ENCODE data around the gene NFIX. TPM values are rescaled to one million over a fixed set of nuclear protein-coding genes. Genes with fewer than 3 reads are reported as not detected.

Gene NFIX
- total RNA-seq, 1 experiment from 2014 or later: 16.4 TPM

DNA sequence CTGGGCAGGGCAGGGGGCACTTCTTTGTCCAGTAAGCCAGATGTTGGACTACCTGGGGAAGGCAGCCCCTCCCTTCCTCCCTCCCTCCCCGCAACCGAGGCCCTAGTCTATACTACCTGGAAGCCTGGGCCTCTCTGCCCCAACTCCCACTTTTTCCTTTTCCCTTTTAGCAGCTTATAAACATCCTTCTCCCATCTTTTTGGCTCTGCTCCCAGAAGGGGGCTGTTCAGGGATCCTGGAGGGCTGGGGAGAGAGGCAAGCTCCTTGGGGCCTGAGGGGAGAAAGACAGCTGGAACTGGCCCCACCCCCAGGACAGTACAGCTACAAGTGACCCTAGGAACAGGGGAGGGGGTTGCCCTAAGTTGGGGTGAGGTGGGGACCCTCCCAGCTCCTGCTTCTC lies 62.5 kb downstream of the NFIX start:
- no peak for TF ChIP-seq CTCF (IDR thresholded peaks at IDR 0.05; ENCODE audit: unreplicated experiment)
- Mint-ChIP-seq H3K27ac (ENCODE audit: unreplicated experiment) (no peak overlapping the region), H3K36me3 (ENCODE audit: insufficient read depth, unreplicated experiment) (peaks cover 6% of the 10 kb centered on the region), H3K27me3 (ENCODE audit: unreplicated experiment) (peaks cover 2% of the 10 kb centered on the region), H3K4me1 (ENCODE audit: low read depth, unreplicated experiment) (peaks cover 13% of the 10 kb centered on the region), H3K4me3 (ENCODE audit: low read depth, unreplicated experiment) (no peak overlapping the region), H3K9me3 (ENCODE audit: low read depth, unreplicated experiment) (no peaks in the 10 kb centered on the region)
- DNase-seq: no peak
- CTCF ChIA-PET: no interaction called here
- intact Hi-C loops (cut with micrococcal nuclease; ENCODE audit: unreplicated experiment): no loop called here
- no TSS peak for BruUV-seq (replicated peaks)

GRCh38 chr19:13058951-13059660 lies 63.8 kb downstream of the NFIX start:
- Mint-ChIP-seq H3K27ac (ENCODE audit: unreplicated experiment) (no peak overlapping the region), H3K4me3 (ENCODE audit: low read depth, unreplicated experiment) (no peak overlapping the region), H3K27me3 (ENCODE audit: unreplicated experiment) (peaks cover 15% of the 10 kb centered on the region), H3K4me1 (ENCODE audit: low read depth, unreplicated experiment) (no peaks in the 10 kb centered on the region), H3K36me3 (ENCODE audit: insufficient read depth, unreplicated experiment) (peaks cover 2% of the 10 kb centered on the region), H3K9me3 (ENCODE audit: low read depth, unreplicated experiment) (no peaks in the 10 kb centered on the region)
- no peak for TF ChIP-seq CTCF (IDR thresholded peaks at IDR 0.05; ENCODE audit: unreplicated experiment)
- BruUV-seq (replicated peaks): no TSS peak
- no peak for DNase-seq
- intact Hi-C loops (cut with micrococcal nuclease; ENCODE audit: unreplicated experiment): no loop called here
- CTCF ChIA-PET: interaction anchor here (3.4 kb wide), 1 partner anchor 74 kb away, joined by 28 read pairs; no protein-coding TSS in a partner anchor

GRCh38 chr19:13060233-13060963 lies 65.1 kb downstream of the NFIX start:
- Mint-ChIP-seq H3K27me3 (ENCODE audit: unreplicated experiment) (peaks cover 16% of the 10 kb centered on the region), H3K4me1 (ENCODE audit: low read depth, unreplicated experiment) (no peaks in the 10 kb centered on the region), H3K4me3 (ENCODE audit: low read depth, unreplicated experiment) (peak overlapping the region; percentile 66), H3K36me3 (ENCODE audit: insufficient read depth, unreplicated experiment) (no peaks in the 10 kb centered on the region), H3K9me3 (ENCODE audit: low read depth, unreplicated experiment) (no peaks in the 10 kb centered on the region), H3K27ac (ENCODE audit: unreplicated experiment) (peak overlapping the region; percentile 20)
- peak; percentile 45 for DNase-seq
- no peak for TF ChIP-seq CTCF (IDR thresholded peaks at IDR 0.05; ENCODE audit: unreplicated experiment)
- intact Hi-C loops (cut with micrococcal nuclease; ENCODE audit: unreplicated experiment): no loop called here
- BruUV-seq (replicated peaks): no TSS peak
- CTCF ChIA-PET: interaction anchor here (0.7 to 3.4 kb wide), 13 partner anchors 9 to 87 kb away, joined by 3 to 28 read pairs (median 6); no protein-coding TSS in a partner anchor

DNA sequence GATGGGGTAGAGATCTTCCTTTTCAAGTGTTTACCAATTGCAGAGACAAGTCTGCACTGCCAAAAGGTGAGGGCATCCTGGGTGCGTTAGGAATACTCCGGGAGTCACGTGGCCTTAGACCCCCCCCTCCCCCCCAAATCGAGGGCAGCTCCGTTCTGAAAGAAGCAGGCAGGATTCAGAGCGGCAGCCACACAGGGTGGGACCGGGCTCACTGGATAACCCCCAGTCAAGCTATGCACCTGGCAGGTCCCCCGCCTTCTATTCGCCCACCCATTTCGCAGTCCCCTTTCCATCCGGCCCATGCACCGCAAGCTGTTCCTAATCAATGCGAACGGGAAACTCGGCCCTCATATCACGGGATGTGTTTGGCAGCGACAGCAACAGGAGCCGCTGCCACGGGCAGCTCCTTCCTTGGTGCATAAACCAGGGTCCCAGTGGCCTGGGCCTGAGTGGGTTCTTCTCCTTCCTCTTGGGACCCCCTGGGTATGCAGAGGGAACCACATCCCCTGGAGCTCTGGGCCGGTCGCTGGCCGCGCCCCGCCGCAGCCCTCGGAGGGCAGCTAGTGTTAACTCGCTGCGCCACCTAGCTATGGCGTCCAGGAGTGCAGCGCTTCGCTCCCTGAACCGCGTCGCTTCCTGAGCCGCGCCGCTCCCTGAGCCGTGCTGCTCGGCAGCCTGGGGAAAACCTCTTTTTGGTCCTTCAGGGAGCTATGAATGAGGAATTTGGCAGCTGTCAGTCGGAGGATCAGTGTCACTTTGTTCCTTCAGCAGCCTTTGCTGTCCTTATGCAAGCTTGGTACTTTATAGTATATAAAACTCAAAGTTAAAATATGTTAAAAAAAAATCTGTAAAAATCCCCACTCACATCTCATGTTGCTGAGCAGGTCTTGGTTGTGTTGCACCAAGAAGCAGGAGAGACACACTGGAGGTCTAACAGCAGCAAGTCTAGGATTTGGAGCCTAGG lies 66.0 kb downstream of the NFIX start:
- Mint-ChIP-seq H3K27me3 (ENCODE audit: unreplicated experiment) (peaks cover 16% of the 10 kb centered on the region), H3K4me3 (ENCODE audit: low read depth, unreplicated experiment) (peak overlapping the region; percentile 66), H3K9me3 (ENCODE audit: low read depth, unreplicated experiment) (no peaks in the 10 kb centered on the region), H3K27ac (ENCODE audit: unreplicated experiment) (peak overlapping the region; percentile 20), H3K36me3 (ENCODE audit: insufficient read depth, unreplicated experiment) (no peaks in the 10 kb centered on the region), H3K4me1 (ENCODE audit: low read depth, unreplicated experiment) (no peaks in the 10 kb centered on the region)
- DNase-seq: peak; percentile 80
- intact Hi-C loops (cut with micrococcal nuclease; ENCODE audit: unreplicated experiment): loop anchor here (1.0 kb wide), 2 partner anchors 27 to 61 kb away; no protein-coding TSS in a partner anchor
- TF ChIP-seq CTCF (IDR thresholded peaks at IDR 0.05; ENCODE audit: unreplicated experiment): peak; percentile 66
- CTCF ChIA-PET: interaction anchor here (0.5 to 3.4 kb wide), 21 partner anchors 10 to 801 kb away, joined by 3 to 28 read pairs (median 4); no protein-coding TSS in a partner anchor
- BruUV-seq (replicated peaks): no TSS peak
